NCI-H82 treated with DMSO at 0.1 percent for 48 hours (cell line): ENCODE results near the gene KDM3A.
A peak's percentile ranks its signal among the peaks of the same experiment; 100 is the strongest.

Experiments
- DNase-seq: peaks from one replicate; lab custom pipeline; 2025; ENCODE audit not compliant: unreplicated experiment; lab: John Stamatoyannopoulos, UW

The KDM3A gene

GRCh38 chr2:86430368-86430767, 10.8 kb upstream of the KDM3A start:
- no peak for DNase-seq

GRCh38 chr2:86433137-86433536, 8.0 kb upstream of the KDM3A start:
- no peak for DNase-seq

GRCh38 chr2:86434290-86434689, 6.9 kb upstream of the KDM3A start:
- DNase-seq, result no peak

- DNase-seq, result no peak
Observed at GRCh38 chr2:86435531-86435930, 5.6 kb upstream of the KDM3A start.

- DNase-seq, result no peak
Observed at GRCh38 chr2:86436328-86436727, 4.8 kb upstream of the KDM3A start.

- no peak for DNase-seq
Observed at GRCh38 chr2:86439879-86440630, 1.1 kb upstream of the KDM3A start.

GRCh38 chr2:86441392-86441881, 266 bp downstream of the KDM3A start:
- DNase-seq, result no peak

- no peak for DNase-seq
Observed at GRCh38 chr2:86441882-86442641, 891 bp downstream of the KDM3A start.

- DNase-seq, result peak; percentile 73
Observed at GRCh38 chr2:86442642-86443005, 1.5 kb downstream of the KDM3A start.

- no peak for DNase-seq
Observed at GRCh38 chr2:86443631-86444350, 2.6 kb downstream of the KDM3A start.

- DNase-seq, result no peak
Observed at GRCh38 chr2:86445436-86445835, 4.3 kb downstream of the KDM3A start.

- DNase-seq, result no peak
Observed at GRCh38 chr2:86446060-86446459, 4.9 kb downstream of the KDM3A start.

- DNase-seq, result no peak
Observed at GRCh38 chr2:86453836-86454235, 12.7 kb downstream of the KDM3A start.

GRCh38 chr2:86454238-86454637, 13.1 kb downstream of the KDM3A start:
- no peak for DNase-seq

GRCh38 chr2:86455181-86455580, 14.0 kb downstream of the KDM3A start:
- no peak for DNase-seq

- no peak for DNase-seq
Observed at GRCh38 chr2:86461042-86461743, 20.0 kb downstream of the KDM3A start.

- no peak for DNase-seq
Observed at GRCh38 chr2:86464652-86465051, 23.5 kb downstream of the KDM3A start.

- DNase-seq, result no peak
Observed at GRCh38 chr2:86466306-86466705, 25.1 kb downstream of the KDM3A start.

GRCh38 chr2:86468162-86469033, 27.2 kb downstream of the KDM3A start:
- DNase-seq, result no peak

GRCh38 chr2:86470890-86471289, 29.7 kb downstream of the KDM3A start:
- DNase-seq, result no peak
